Posterior cingulate gyrus (tissue), 11 donors: ENCODE data around the gene INTS13.
"Not testable (repeated sequence)": the region's sequence is repeated elsewhere in the genome, so short reads cannot be mapped to it uniquely, and the experiment has no call there.

Experiments used
- DNase-seq, 10 donors: peaks; one replicate each; pipeline versions ENCODE4 v3.0.0 to v3.0.0-alpha.2; 2020 to 2021; ENCODE audit warnings: mixed read lengths in 3 of 10
- intact Hi-C: fragments of 100-400 bp; cut with DNase I; formaldehyde crosslinking; loops from one replicate; pipeline ENCODE4 v1.15.1; 2023

The INTS13 gene

GRCh38 chr12:26872625-26873024 is 65.2 kb downstream of the INTS13 start:
- intact Hi-C loops, result no loop called here

GRCh38 chr12:26871985-26872384 is 65.8 kb downstream of the INTS13 start:
- intact Hi-C loops, result no loop called here
- DNase-seq, result no peak

More at GRCh38 chr12:26872625-26873024, 65.2 kb downstream of the INTS13 start:
- DNase-seq, result no peak

GRCh38 chr12:26870491-26871419 is 67.0 kb downstream of the INTS13 start:
- no peak for DNase-seq
- intact Hi-C loops, result no loop called here

- intact Hi-C loops, result no loop called here
- DNase-seq, result no peak
Measured at GRCh38 chr12:26869908-26870459, 67.8 kb downstream of the INTS13 start.

GRCh38 chr12:26869104-26869494 is 68.7 kb downstream of the INTS13 start:
- intact Hi-C loops, result no loop called here
- DNase-seq, result no peak

GRCh38 chr12:26868447-26869103 is 69.2 kb downstream of the INTS13 start:
- no peak for DNase-seq
- intact Hi-C loops, result no loop called here

GRCh38 chr12:26867080-26867479 is 70.7 kb downstream of the INTS13 start:
- intact Hi-C loops, result no loop called here
- DNase-seq, result no peak

- intact Hi-C loops, result no loop called here
Measured at GRCh38 chr12:26863515-26863914, 74.3 kb downstream of the INTS13 start.

GRCh38 chr12:26862787-26863186 is 75.0 kb downstream of the INTS13 start:
- DNase-seq, intact Hi-C loops: not testable (repeated sequence)

More at GRCh38 chr12:26863515-26863914, 74.3 kb downstream of the INTS13 start:
- no peak for DNase-seq

GRCh38 chr12:26861690-26862089 is 76.1 kb downstream of the INTS13 start:
- intact Hi-C loops, result no loop called here

GRCh38 chr12:26857465-26858176 is 80.2 kb downstream of the INTS13 start:
- DNase-seq, result no peak
- intact Hi-C loops, result no loop called here

More at GRCh38 chr12:26861690-26862089, 76.1 kb downstream of the INTS13 start:
- no peak for DNase-seq

- intact Hi-C loops, result no loop called here
- no peak for DNase-seq
Measured at GRCh38 chr12:26855337-26855736, 82.4 kb downstream of the INTS13 start.
